T-helper 2 cell treated with Interferon-gamma antibody and Interleukin-4, amounts not matched to agents 5 μg/mL and 100 μg/mL, for 36 hours (primary cell): ENCODE results near the gene ANKDD1A.

ENCODE experiments used
- DNase-seq: peaks from one replicate; pipeline ENCODE4 v3.0.0; 2021; ENCODE audit warnings: low spot score
- H3K27ac Mint-ChIP-seq: one replicate; pipeline ENCODE4 v1.8.0; 2021; ENCODE audit warnings: mild to moderate bottlenecking, mixed read lengths
- H3K27me3 Mint-ChIP-seq: one replicate; pipeline ENCODE4 v1.8.0; 2021; ENCODE audit warnings: low read depth, mixed read lengths
- H3K36me3 Mint-ChIP-seq: one replicate; pipeline ENCODE4 v1.8.0; 2021; ENCODE audit warnings: low read depth, mixed read lengths
- H3K4me1 Mint-ChIP-seq: one replicate; pipeline ENCODE4 v1.8.0; 2021; ENCODE audit warnings: low read depth, mixed read lengths
- H3K4me3 Mint-ChIP-seq: one replicate; pipeline ENCODE4 v1.8.0; 2022; ENCODE audit warnings: mild to moderate bottlenecking, moderate library complexity, mixed read lengths
- H3K9me3 Mint-ChIP-seq: one replicate; pipeline ENCODE4 v1.8.0; 2021; ENCODE audit warnings: mixed read lengths

The ANKDD1A gene

DNA sequence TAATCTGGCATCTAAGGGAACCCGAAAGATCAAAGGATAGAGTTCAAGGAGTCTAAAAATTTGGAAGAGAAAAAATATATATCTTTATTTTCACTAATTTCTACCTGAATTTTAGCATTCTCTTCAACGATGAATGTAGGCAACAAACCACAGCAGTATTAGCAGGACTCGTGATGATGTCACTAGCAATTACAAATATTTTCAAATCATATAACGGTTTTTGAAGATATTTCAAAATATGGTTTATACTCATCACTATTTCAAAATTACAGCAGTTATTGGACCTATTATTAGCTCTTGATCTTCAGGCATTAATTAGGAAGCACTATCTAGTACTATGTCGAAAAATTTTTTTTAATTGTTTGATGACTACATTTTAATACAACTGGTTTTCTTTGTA is 27.0 kb upstream of the ANKDD1A start:
- Mint-ChIP-seq H3K4me1 (peaks cover 27% of the 10 kb centered on the region), H3K36me3 (no peaks in the 10 kb centered on the region), H3K9me3 (no peaks in the 10 kb centered on the region), H3K27ac (no peak overlapping the region), H3K4me3 (no peak overlapping the region), H3K27me3 (no peaks in the 10 kb centered on the region)
- DNase-seq: no peak

DNA sequence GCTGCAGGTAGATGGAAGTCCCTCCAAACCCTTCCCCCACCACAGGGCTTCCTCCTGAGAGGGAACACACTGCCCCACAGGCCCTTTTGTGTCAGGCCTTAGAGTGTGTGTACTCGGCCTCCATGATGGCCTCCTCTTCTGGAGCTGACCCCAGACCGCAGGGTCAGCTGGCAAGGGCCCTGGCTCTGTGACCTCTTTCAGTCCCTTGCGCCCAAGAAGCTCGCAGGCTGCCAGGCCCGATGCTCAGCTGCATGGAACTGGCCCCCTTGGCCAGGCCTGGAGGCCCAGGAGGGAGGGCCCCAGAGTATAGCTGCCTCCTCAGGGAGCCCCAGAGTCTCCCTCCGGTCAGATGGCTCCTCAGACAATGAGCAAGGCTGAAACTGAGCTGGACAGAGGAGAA is 23.4 kb upstream of the ANKDD1A start:
- no peaks in the 10 kb centered on the region for H3K9me3 Mint-ChIP-seq
- peaks cover 39% of the 10 kb centered on the region for H3K4me1 Mint-ChIP-seq
- DNase-seq: no peak
- H3K4me3 Mint-ChIP-seq: no peak overlapping the region
- H3K27me3 Mint-ChIP-seq: no peaks in the 10 kb centered on the region
- no peaks in the 10 kb centered on the region for H3K36me3 Mint-ChIP-seq
- no peak overlapping the region for H3K27ac Mint-ChIP-seq

DNA sequence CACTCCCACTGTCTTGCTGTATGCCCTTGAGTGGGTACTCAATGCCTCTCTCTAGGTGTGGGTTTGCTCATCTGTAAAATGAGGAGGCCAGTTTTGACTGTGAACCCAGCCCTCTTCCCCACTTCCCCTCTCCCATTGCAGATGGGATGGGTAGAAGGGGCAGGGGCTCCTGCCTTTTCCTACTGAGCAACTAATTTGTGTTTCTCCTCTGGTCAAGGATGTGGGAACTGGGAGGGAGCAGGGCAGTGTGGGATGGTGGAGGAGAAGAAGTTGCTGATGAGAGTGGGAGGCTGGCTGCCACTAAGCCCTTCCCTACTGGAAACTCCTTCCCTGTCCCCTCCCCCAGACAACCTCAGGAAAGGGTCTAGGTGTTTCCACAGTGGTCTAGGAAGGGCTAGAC is 20.1 kb upstream of the ANKDD1A start:
- no peaks in the 10 kb centered on the region for H3K9me3 Mint-ChIP-seq
- peak overlapping the region; percentile 90 for H3K4me3 Mint-ChIP-seq
- H3K27ac Mint-ChIP-seq: peak overlapping the region; percentile 99
- DNase-seq: no peak
- peaks cover 56% of the 10 kb centered on the region for H3K4me1 Mint-ChIP-seq
- no peaks in the 10 kb centered on the region for H3K36me3 Mint-ChIP-seq
- H3K27me3 Mint-ChIP-seq: no peaks in the 10 kb centered on the region

DNA sequence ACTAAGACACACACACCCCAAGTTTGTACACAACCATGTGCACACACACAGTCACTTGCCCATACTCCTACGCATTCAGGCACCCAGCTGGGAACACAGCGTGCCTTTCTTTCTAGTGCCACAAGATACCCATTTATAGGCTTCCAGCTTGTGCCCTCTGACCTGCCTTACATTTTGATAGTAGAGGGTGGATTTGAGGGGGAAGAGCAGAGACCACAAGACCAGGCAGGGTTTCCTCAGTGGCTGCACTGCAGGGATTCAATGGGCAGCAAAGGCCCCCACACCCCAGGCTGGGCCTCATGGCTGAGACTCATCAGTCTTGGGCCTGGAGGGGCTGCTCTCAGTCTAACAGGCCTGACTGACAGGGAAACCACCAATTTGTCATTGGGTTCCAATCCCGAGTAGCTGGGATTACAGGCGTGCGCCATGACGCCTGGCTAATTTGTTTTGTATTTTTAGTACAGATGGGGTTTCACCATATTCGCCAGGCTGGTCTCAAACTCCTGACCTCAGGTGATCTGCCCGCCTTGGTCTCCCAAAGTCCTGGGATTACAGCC is 18.8 kb upstream of the ANKDD1A start:
- peaks cover 65% of the 10 kb centered on the region for H3K4me1 Mint-ChIP-seq
- peak; percentile 53 for DNase-seq
- H3K27me3 Mint-ChIP-seq: no peaks in the 10 kb centered on the region
- no peaks in the 10 kb centered on the region for H3K9me3 Mint-ChIP-seq
- H3K4me3 Mint-ChIP-seq: peak overlapping the region; percentile 90
- H3K27ac Mint-ChIP-seq: peak overlapping the region; percentile 99
- no peaks in the 10 kb centered on the region for H3K36me3 Mint-ChIP-seq

DNA sequence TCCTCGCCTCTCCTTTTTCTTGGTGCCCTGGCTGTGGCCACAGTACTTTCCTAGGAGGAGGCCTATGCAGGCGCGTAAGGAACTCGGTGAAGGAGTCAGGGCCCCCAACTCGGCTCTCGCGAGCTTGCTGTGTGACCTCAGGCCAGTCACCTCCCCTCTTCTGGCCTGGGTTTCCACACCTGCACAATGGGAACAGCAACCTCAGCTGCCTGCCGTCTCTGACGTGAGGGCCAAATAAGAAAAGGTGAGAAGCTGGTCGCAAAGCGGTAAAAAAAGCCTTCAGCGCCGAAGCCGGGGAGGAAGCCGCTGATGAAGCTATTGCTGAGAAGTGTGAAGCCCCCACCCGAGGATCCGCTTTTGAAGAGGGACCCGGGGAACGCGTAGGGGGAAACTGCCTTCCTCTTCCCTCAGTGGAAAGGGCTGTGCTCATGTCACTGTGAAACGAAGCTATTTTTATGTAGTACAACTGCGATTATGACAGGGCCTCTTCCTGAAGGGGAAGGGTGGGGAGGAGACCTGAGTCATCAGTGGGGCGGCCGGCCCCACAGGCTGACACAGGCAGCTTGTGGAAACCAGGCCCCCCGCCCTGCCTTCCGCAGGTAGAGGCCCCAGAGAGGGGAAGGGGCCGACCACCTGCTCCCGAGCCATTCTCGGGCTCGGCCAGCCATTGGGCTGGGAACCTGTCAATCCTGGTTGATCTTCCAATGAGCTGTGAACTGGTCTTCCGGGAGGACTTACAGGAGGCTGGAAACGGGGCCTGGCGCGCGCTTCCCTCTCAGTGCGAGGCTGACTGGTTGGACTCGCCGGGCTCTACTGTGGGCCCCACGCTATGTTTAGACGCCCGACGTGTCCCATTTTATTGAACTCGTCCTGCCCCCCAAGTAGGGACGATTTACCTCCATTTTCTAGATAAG is 18.0 kb upstream of the ANKDD1A start:
- peaks cover 67% of the 10 kb centered on the region for H3K4me1 Mint-ChIP-seq

DNA sequence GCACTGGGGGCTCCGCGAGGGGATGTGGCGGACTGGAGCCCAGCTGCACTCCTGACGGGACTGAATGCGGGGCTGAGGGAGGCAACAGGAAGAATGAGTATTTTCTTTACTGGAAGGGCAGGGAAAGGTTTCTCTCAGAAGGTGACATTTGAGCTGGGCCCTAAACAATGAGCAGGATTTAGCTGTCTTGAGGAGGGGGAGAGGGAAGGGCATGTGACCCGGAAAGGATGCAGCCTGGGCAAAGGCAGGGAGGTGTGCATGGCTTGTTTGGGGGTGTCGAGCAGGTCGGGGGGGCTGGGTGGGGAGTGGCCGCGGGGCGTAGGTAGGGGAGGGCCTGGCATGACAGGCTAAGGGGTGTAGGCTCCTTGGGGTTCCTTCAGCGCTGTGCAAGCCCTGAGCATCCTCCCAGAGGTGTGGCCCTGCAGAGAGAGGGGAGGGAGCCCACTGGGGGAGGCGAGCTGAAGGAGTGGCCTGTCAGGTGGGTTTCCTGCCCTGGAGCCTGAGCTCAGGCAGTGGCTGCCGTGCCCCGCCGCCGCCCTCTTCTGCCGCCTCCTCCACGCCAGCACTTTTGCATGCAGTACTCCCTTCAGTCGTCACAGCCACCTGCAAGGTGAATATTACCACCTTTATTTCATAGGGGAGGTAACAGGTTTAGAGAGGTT is 17.2 kb upstream of the ANKDD1A start:
- Mint-ChIP-seq H3K27me3 (no peaks in the 10 kb centered on the region), H3K27ac (peak overlapping the region; percentile 99), H3K36me3 (peaks cover 4% of the 10 kb centered on the region), H3K9me3 (peaks cover 3% of the 10 kb centered on the region), H3K4me3 (peak overlapping the region; percentile 90), H3K4me1 (peaks cover 67% of the 10 kb centered on the region)
- DNase-seq: peak; percentile 67

More for the DNA sequence above, 18.0 kb upstream of the ANKDD1A start:
- peak; percentile 99 for DNase-seq
- no peaks in the 10 kb centered on the region for H3K9me3 Mint-ChIP-seq
- peak overlapping the region; percentile 90 for H3K4me3 Mint-ChIP-seq
- no peaks in the 10 kb centered on the region for H3K36me3 Mint-ChIP-seq
- H3K27ac Mint-ChIP-seq: peak overlapping the region; percentile 99
- no peaks in the 10 kb centered on the region for H3K27me3 Mint-ChIP-seq

DNA sequence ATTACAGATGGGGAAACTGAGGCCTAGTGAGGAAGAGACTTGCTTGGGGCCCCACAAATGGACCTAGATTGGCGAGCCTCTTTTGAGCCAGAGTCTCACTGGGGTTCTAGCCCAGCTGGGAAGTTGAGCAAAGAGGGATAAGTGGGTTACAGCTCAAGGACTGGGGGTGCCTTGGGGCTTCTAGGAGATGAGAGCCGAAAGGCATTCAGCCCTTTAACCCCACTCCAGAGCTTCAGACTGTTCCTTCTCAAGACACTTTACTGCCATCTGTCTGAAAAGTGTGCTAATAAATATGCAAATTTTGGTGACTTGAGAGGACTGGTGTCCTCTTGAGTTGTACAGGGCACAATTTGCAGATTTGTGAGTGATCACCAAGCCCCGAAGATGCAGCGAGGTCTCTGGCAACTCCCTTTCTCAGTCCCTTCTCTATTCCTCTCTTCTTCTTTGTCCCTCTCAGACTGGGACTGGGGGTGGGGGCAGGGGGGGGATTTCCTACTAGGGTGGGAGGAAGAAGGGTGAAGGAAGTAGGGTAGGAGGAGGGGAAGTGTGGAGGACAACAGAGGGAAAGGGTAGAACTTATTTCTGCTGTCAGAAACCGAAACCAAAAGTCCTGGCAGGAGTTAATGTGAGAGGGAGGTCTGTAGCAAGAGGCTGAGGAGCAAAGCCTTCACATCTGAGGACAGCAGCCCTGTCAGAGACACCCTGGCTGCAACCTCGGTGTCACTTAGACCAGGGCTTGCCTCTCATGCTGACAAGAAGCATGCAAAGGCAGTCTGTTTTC is 16.2 kb upstream of the ANKDD1A start:
- DNase-seq: peak; percentile 44
- Mint-ChIP-seq H3K27me3 (no peaks in the 10 kb centered on the region), H3K9me3 (peaks cover 3% of the 10 kb centered on the region), H3K36me3 (peaks cover 4% of the 10 kb centered on the region), H3K4me3 (peak overlapping the region; percentile 90), H3K4me1 (peaks cover 67% of the 10 kb centered on the region), H3K27ac (peak overlapping the region; percentile 99)

DNA sequence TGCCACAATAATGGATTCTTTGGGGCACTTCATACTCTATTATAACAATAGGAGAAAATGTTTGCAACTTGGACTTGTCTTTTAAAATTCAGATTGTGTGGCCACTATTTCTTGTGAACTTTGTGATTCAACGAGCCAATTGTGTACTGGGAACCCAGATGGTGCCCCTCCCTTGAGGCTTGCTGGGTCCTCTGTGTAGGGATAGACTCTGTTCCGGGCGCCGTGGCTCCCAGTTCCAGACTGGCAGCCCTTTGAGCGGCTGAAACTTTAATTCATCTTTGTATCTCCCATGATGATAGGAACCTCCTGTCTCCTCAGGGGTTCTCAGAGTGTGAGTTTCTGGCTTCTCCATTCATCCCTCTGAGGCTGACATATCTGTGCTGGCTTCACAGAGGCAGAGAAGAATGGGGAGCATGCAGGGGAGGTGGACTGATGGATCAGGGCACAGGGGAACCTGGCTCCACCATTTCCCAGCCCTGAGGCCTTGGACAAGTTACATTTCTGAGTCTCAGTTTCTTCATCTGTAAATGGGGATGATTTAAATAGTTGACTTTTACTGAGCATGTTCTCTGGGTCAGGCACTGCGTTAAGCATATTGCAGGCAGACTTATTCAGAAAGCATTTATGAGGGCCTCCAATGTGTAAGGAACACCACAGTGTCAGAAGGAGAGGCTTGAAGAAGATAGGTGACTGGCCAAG is 15.2 kb upstream of the ANKDD1A start:
- Mint-ChIP-seq H3K27ac (peak overlapping the region; percentile 99), H3K36me3 (peaks cover 6% of the 10 kb centered on the region), H3K9me3 (peaks cover 12% of the 10 kb centered on the region), H3K4me3 (peak overlapping the region; percentile 90), H3K4me1 (peaks cover 60% of the 10 kb centered on the region), H3K27me3 (no peaks in the 10 kb centered on the region)
- DNase-seq: no peak

DNA sequence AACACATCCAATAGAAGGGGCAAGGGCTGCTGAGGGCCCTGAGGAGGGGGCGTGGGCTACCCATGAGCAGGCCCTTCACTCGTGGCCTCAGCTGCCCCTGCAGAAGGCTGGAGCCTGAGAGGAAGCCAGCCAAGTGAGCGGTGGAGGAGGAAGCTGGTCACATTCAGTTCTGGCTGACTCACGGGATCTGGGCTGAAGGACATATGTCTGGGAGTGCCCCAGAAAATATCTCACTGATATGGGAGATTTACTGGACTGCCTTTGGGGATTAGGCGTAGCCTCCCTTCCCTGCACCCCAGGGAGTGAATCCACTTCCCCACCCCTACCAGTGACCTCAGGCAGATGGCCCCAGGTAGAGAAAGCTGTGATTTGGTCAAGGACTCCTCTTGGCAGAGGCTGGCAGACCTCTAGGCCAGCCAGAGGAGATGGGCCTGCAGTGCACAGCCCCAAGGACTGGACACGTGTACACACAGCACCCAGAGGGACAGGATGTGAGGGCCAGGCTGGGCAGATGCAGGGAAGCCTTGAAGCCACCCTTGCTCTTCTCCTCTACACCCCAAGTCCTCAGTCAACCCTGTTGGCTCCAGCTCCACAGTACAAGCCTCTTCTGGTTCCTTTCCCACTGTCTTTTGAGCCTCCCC is 14.2 kb upstream of the ANKDD1A start:
- DNase-seq: no peak
- Mint-ChIP-seq H3K9me3 (peaks cover 16% of the 10 kb centered on the region), H3K27ac (peak overlapping the region; percentile 77), H3K4me1 (peaks cover 58% of the 10 kb centered on the region), H3K27me3 (no peaks in the 10 kb centered on the region), H3K36me3 (peaks cover 6% of the 10 kb centered on the region), H3K4me3 (no peak overlapping the region)

DNA sequence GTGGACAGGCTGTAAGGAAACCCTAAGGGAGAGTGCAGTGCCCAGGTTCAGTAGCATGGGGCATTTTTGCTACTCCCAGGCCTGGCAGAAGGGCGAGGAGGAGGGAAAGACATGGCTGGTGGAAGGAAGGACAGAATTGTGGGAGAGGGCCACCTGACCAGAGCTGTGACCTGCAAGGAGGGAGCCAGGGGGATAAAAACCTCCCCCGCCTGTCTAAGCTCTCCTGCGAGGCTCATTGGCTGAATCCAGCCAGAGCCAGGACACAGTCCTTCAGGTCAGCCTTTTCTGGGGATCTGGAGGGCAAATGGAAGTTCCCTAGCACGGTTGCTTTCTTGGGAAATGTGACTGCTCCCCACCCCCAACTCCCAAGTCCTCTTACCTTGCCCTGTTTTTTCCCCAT is 13.3 kb upstream of the ANKDD1A start:
- DNase-seq: no peak
- Mint-ChIP-seq H3K4me1 (peaks cover 55% of the 10 kb centered on the region), H3K4me3 (no peak overlapping the region)

DNA sequence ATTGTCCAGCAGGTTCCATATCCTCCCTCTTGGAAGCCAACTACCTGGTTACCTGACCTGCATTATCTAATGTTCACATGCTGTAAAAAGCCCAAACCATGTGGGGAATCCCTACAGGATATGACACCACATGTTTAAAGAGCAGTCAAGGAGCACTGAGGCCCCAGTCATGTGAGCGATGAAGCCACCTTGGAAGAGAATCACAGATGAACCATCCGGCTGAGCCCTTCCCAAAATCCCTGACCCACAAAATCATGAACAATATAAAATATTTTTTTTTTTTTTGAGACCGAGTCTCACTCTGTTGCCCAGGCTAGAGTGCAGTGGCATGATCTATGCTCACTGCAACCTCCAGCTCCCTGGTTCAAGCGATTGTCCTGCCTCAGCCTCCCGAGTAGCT is 10.6 kb upstream of the ANKDD1A start:
- H3K9me3 Mint-ChIP-seq: peaks cover 16% of the 10 kb centered on the region

More for the DNA sequence above, 13.3 kb upstream of the ANKDD1A start:
- no peak overlapping the region for H3K27ac Mint-ChIP-seq
- no peaks in the 10 kb centered on the region for H3K27me3 Mint-ChIP-seq
- H3K9me3 Mint-ChIP-seq: peaks cover 16% of the 10 kb centered on the region
- peaks cover 6% of the 10 kb centered on the region for H3K36me3 Mint-ChIP-seq

DNA sequence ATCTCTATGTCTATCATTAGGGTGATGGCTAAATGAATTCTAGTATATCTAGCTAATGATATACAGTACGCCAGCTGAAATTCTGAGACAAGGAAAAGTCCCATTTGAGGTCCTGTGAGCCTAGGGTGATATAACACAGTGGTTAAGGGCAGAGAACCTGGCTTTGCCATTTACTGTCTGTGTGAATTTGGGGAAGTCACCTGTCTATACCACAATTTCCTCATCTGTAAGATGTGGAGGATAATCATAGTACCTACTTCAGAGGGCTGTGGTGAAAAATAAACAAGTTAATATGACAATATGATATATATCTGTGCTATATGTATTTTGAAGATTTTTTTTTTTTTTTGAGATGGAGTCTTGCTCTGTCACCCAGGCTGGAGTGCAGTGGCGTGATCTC is 9.8 kb upstream of the ANKDD1A start:
- Mint-ChIP-seq H3K27ac (peak overlapping the region; percentile 31), H3K36me3 (peaks cover 6% of the 10 kb centered on the region), H3K27me3 (no peaks in the 10 kb centered on the region), H3K9me3 (peaks cover 16% of the 10 kb centered on the region), H3K4me3 (no peak overlapping the region), H3K4me1 (peaks cover 36% of the 10 kb centered on the region)
- DNase-seq: no peak

More for the DNA sequence above, 10.6 kb upstream of the ANKDD1A start:
- Mint-ChIP-seq H3K4me1 (peaks cover 44% of the 10 kb centered on the region), H3K27me3 (no peaks in the 10 kb centered on the region), H3K27ac (no peak overlapping the region), H3K4me3 (no peak overlapping the region), H3K36me3 (peaks cover 6% of the 10 kb centered on the region)
- DNase-seq: no peak

DNA sequence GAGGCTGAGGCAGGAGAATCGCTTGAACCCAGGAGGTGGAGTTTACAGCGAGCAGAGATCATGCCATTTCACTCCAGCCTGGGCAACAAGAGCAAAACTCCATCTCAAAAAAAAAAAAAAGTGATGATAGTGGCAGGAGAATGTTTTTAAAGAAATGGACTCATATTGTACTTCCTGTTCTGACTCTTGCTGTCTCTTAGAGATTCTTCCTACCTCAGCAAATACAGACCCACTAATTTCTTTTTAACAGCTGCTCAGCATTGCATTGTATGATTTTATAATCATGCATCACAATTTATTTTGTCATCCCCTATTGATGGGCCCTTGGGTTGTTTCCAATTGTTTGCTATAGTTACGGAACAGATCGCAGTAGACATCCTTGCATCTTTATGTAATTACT is 8.8 kb upstream of the ANKDD1A start:
- peaks cover 6% of the 10 kb centered on the region for H3K36me3 Mint-ChIP-seq
- peaks cover 16% of the 10 kb centered on the region for H3K9me3 Mint-ChIP-seq
- H3K27ac Mint-ChIP-seq: no peak overlapping the region
- peaks cover 29% of the 10 kb centered on the region for H3K4me1 Mint-ChIP-seq
- no peaks in the 10 kb centered on the region for H3K27me3 Mint-ChIP-seq
- H3K4me3 Mint-ChIP-seq: no peak overlapping the region
- no peak for DNase-seq
